Chondrocyte (in vitro differentiated cells): ENCODE measurements around the gene PRUNE1. TPM values are rescaled to one million over a fixed set of nuclear protein-coding genes. Genes with fewer than 3 reads are reported as not detected.

ENCODE experiments used
- DNase-seq: peaks from one replicate; pipeline ENCODE4 v3.0.0; 2021; ENCODE audit warnings: mixed read lengths, low spot score
- H3K27ac Mint-ChIP-seq: one replicate; pipeline ENCODE4 v1.8.0; 2021; ENCODE audit warnings: mild to moderate bottlenecking, moderate library complexity, mixed read lengths; ENCODE audit not compliant: unreplicated experiment
- H3K27me3 Mint-ChIP-seq: 2 replicates; pipeline ENCODE4 v1.8.0; 2021; ENCODE audit warnings: low read depth, mixed read lengths
- H3K36me3 Mint-ChIP-seq: 2 replicates; pipeline ENCODE4 v1.8.0; 2021; ENCODE audit warnings: low read depth, mixed read lengths
- H3K4me1 Mint-ChIP-seq: 2 replicates; pipeline ENCODE4 v1.8.0; 2021; ENCODE audit warnings: low read depth, mild to moderate bottlenecking, mixed read lengths
- H3K4me3 Mint-ChIP-seq: one replicate; pipeline ENCODE4 v1.8.0; 2021; ENCODE audit warnings: mild to moderate bottlenecking, moderate library complexity, mixed read lengths; ENCODE audit not compliant: unreplicated experiment
- H3K9me3 Mint-ChIP-seq: 2 replicates; pipeline ENCODE4 v1.8.0; 2021; ENCODE audit warnings: low read depth, mixed read lengths
- CTCF ChIP-seq: fragments of 200-600 bp; sonication (generic); IDR thresholded peaks from 2 replicates; pipeline ENCODE4 v1.5.0; 2021; ENCODE audit warnings: antibody characterized with exemption, mild to moderate bottlenecking, moderate library complexity
- total RNA-seq: library from RNA; stranded (reverse); gene quantifications from 3 replicates; pipeline ENCODE4 v1.2.1, GENCODE V29; 2021

Gene PRUNE1
- total RNA-seq, 1 donor from 2014 or later = 14.1 TPM

GRCh38 chr1:151032164-151032563 is 23.9 kb downstream of the PRUNE1 start:
- no peak for DNase-seq
- no peak overlapping the region for H3K27ac Mint-ChIP-seq
- peaks cover 26% of the 10 kb centered on the region for H3K36me3 Mint-ChIP-seq
- no peak overlapping the region for H3K4me3 Mint-ChIP-seq
- no peaks in the 10 kb centered on the region for H3K27me3 Mint-ChIP-seq
- no peak for TF ChIP-seq CTCF
- no peaks in the 10 kb centered on the region for H3K9me3 Mint-ChIP-seq
- no peaks in the 10 kb centered on the region for H3K4me1 Mint-ChIP-seq

GRCh38 chr1:151035167-151035566 is 26.9 kb downstream of the PRUNE1 start:
- DNase-seq = no peak
- TF ChIP-seq CTCF = no peak
- Mint-ChIP-seq H3K27me3 (no peaks in the 10 kb centered on the region), H3K36me3 (peaks cover 20% of the 10 kb centered on the region), H3K4me1 (no peaks in the 10 kb centered on the region), H3K27ac (no peak overlapping the region), H3K4me3 (no peak overlapping the region), H3K9me3 (no peaks in the 10 kb centered on the region)

GRCh38 chr1:151036356-151036755 is 28.1 kb downstream of the PRUNE1 start, which contains the start of gene BNIPL:
Gene BNIPL (plus strand): TSS chr1:151036586. CDS start chr1:151036726, 140 bp downstream.
- no peaks in the 10 kb centered on the region for H3K9me3 Mint-ChIP-seq
- H3K27ac Mint-ChIP-seq = peak within 1 kb of the TSS; percentile 36
- H3K4me3 Mint-ChIP-seq = no peak within 1 kb of the TSS
- no peaks in the 10 kb centered on the region for H3K27me3 Mint-ChIP-seq
- no peak for DNase-seq
- no peaks in the 10 kb centered on the region for H3K4me1 Mint-ChIP-seq
- no peak for TF ChIP-seq CTCF
- H3K36me3 Mint-ChIP-seq = peaks cover 18% of the 10 kb centered on the region

DNA sequence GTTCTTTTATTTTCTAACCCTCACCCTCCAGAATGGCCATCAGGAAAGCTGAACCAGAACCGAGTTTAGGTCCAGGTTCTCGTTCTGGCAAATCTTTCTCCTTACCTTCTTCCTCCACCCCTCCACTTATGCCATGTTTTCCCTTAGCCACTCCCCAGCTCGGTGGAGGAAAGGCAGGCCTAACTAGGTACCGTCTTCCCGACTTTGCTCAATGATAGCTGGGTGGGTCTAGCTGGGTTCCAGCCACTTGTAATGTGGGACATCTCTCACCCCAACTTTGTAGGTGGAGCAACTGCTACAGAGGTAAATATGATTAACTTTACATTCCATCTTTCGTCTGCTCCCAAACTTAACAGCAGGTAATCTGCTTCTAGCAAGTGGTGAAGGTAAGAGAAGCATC is 28.8 kb downstream of the PRUNE1 start:
- DNase-seq = no peak
- Mint-ChIP-seq H3K9me3 (no peaks in the 10 kb centered on the region), H3K27me3 (no peaks in the 10 kb centered on the region), H3K4me1 (no peaks in the 10 kb centered on the region), H3K36me3 (peaks cover 18% of the 10 kb centered on the region), H3K27ac (no peak overlapping the region), H3K4me3 (no peak overlapping the region)
- TF ChIP-seq CTCF = no peak

DNA sequence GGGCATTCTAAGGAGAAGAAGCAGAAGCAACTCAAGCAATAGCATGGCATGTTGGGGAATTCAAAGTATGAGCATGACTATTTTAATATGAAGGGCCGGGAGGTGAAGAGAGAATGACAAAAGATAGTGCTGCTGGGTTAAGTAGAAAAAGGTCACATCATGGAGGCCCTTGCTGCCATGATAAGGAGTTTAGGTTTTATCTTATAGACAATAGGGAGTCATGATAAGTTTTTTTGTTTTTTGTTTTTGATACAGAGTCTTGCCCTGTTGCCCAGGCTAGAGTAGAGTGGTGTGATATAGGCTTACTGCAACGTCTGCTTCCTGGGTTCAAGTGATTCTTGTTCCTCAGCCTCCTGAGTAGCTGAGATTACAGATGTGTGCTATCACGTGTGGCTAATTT is 31.3 kb downstream of the PRUNE1 start:
- Mint-ChIP-seq H3K27me3 (no peaks in the 10 kb centered on the region), H3K4me1 (no peaks in the 10 kb centered on the region), H3K27ac (no peak overlapping the region), H3K4me3 (no peak overlapping the region), H3K36me3 (peaks cover 14% of the 10 kb centered on the region), H3K9me3 (no peaks in the 10 kb centered on the region)
- DNase-seq = no peak
- no peak for TF ChIP-seq CTCF
